Caco-2 (cell line): ENCODE measurements around the gene LONP2. TPM values are rescaled to one million over a fixed set of nuclear protein-coding genes. Genes with fewer than 3 reads are reported as not detected.

Source experiments
- BruUV-seq: library from RNA; stranded (reverse); fragments of 400-500 nt; replicated peaks from 2 replicates; lab custom pipeline; 2021; lab: Mats Ljungman, UMichigan
- CTCF ChIA-PET: fragments of 300-600 bp; sonication (Branson Sonifier 250); formaldehyde crosslinking; loops from one replicate; lab custom pipeline; 2022; ENCODE audit warnings: antibody characterized with exemption; lab: Charles Lee
- POLR2A ChIA-PET: fragments of 300-600 bp; sonication (Branson Sonifier 250); formaldehyde crosslinking; loops from one replicate; lab custom pipeline; 2022; ENCODE audit warnings: antibody characterized with exemption; lab: Charles Lee
- DNase-seq, 2 experiments: peaks; one replicate each; pipeline versions ENCODE4 v3.0.0 to v3.0.0-alpha.2; 2020 to 2022
- H3K27me3 ChIP-seq: replicated peaks from 2 replicates; pipeline ENCODE4 v1.6.0; 2011; ENCODE audit warnings: low read length; ENCODE audit not compliant: control insufficient read depth, insufficient read depth
- H3K36me3 ChIP-seq: 2 replicates; pipeline ENCODE4 v1.5.1; 2011; ENCODE audit warnings: low read length; ENCODE audit not compliant: control insufficient read depth, insufficient read depth
- H3K4me1 ChIP-seq: fragments of 250-450 bp; sonication (Bioruptor Pico); 2 replicates; pipeline ENCODE4 v1.5.1; 2020; ENCODE audit warnings: mild to moderate bottlenecking
- H3K4me3 ChIP-seq: 2 replicates; pipeline ENCODE4 v1.5.1; 2011; ENCODE audit warnings: low read depth, mild to moderate bottlenecking, control low read depth, low read length
- H3K9me3 ChIP-seq: fragments of 250-450 bp; sonication (Bioruptor Pico); 2 replicates; pipeline ENCODE4 v1.5.1; 2020; ENCODE audit warnings: mild to moderate bottlenecking, moderate library complexity
- H3K27ac Mint-ChIP-seq: one replicate; pipeline ENCODE4 v1.8.0; 2022; ENCODE audit warnings: mixed read lengths; ENCODE audit not compliant: unreplicated experiment
- H3K27me3 Mint-ChIP-seq: one replicate; pipeline ENCODE4 v1.8.0; 2022; ENCODE audit warnings: mixed read lengths; ENCODE audit not compliant: insufficient read depth, unreplicated experiment
- H3K36me3 Mint-ChIP-seq: one replicate; pipeline ENCODE4 v1.8.0; 2022; ENCODE audit warnings: mild to moderate bottlenecking, mixed read lengths; ENCODE audit not compliant: insufficient read depth, unreplicated experiment
- H3K4me1 Mint-ChIP-seq: one replicate; pipeline ENCODE4 v1.8.0; 2022; ENCODE audit warnings: low read depth, mixed read lengths; ENCODE audit not compliant: unreplicated experiment
- H3K4me3 Mint-ChIP-seq: one replicate; pipeline ENCODE4 v1.8.0; 2022; ENCODE audit warnings: mild to moderate bottlenecking, moderate library complexity, mixed read lengths; ENCODE audit not compliant: unreplicated experiment
- H3K9me3 Mint-ChIP-seq: one replicate; pipeline ENCODE4 v1.8.0; 2022; ENCODE audit warnings: mixed read lengths; ENCODE audit not compliant: unreplicated experiment
- intact Hi-C: fragments of 100-400 bp; cut with micrococcal nuclease; formaldehyde crosslinking; loops from one replicate; pipeline ENCODE4 v1.10.0; 2022; ENCODE audit not compliant: unreplicated experiment
- total RNA-seq: library from RNA; stranded (reverse); gene quantifications from 2 replicates; pipeline ENCODE4 v1.2.3, GENCODE V29; 2022
- TF ChIP-seq, protein P1 (sequence below), 2 experiments: fragments of 200-600 bp in 1 of 2; IDR thresholded peaks; 1 replicate in 1 of 2; 2 replicates in 1 of 2; pipeline versions ENCODE4 v1.5.1 to v1.8.0; 2011 to 2022; ENCODE audit warnings: antibody characterized with exemption in 1 of 2, control low read depth in 1 of 2, inconsistent platforms in 1 of 2, low read depth in 1 of 2, low read length in 1 of 2, mild to moderate bottlenecking in 1 of 2, moderate library complexity in 1 of 2; ENCODE audit not compliant: insufficient read depth in 1 of 2, severe bottlenecking in 1 of 2, unreplicated experiment in 1 of 2

The LONP2 gene
- total RNA-seq, 1 experiment from 2014 or later = 32.1 TPM

DNA sequence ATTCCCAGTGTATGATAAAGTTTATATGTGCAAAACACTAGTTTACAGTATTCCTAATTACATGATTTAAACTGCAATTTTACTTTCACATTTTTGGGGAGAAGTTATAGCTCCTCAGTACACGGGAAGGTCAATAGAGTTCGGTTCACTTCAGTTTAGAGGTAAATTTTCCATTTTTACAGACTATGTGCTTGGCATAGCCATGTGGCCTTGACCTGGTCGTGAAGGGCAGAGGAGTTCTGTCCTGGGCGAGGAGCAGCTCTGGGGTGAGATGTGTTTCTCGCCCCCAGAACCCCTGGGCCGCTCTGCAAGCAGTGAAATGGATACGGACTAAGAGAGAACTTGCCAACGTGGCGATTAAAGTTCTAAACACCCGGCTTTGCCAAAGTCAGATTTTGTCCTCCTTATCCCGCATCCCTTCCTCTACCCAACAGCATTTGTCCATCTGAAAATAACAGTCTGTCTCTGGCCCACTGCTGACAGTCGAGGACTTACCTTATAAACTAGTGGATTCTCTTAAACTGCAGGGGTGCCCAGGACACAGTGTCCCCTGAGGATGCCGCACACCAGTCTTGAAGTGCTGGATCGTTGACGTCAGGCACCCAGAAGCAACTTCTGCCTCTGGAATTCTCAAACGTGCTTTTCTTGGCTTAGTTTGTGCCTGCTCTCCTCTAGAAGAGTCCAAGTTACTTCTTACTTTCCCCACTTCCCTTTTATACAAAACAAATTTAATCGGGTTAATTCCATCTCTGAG, 142.6 kb downstream of the LONP2 start:
- TF ChIP-seq, protein P1, sequence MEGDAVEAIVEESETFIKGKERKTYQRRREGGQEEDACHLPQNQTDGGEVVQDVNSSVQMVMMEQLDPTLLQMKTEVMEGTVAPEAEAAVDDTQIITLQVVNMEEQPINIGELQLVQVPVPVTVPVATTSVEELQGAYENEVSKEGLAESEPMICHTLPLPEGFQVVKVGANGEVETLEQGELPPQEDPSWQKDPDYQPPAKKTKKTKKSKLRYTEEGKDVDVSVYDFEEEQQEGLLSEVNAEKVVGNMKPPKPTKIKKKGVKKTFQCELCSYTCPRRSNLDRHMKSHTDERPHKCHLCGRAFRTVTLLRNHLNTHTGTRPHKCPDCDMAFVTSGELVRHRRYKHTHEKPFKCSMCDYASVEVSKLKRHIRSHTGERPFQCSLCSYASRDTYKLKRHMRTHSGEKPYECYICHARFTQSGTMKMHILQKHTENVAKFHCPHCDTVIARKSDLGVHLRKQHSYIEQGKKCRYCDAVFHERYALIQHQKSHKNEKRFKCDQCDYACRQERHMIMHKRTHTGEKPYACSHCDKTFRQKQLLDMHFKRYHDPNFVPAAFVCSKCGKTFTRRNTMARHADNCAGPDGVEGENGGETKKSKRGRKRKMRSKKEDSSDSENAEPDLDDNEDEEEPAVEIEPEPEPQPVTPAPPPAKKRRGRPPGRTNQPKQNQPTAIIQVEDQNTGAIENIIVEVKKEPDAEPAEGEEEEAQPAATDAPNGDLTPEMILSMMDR (IDR thresholded peaks at IDR 0.05; ENCODE audit: insufficient read depth in 1 of 2, low read depth in 1 of 2, low read length in 1 of 2, severe bottlenecking in 1 of 2, unreplicated experiment in 1 of 2) = no peak
- H3K4me1 ChIP-seq = peaks cover 10% of the 10 kb centered on the region; the same call in 1 of the 2 replicates

DNA sequence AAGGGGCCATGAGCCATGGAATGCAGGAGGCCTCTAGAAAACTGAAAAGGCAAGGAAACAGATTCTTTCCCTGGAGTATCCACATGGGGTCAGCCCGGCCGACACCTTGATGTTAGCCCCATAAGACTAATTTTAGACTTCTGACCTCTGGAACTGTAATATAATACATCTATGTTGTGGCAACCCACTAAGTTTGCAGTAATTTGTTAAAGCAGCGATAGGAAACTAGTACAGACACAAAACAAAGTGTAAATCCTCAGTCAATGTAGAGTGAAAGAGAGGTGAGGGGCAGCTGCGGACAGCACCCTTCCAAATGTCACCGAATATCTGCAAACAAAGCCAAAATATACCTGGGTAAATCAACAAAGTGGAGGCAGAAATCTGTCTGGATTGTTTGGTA, 148.3 kb downstream of the LONP2 start:
- H3K36me3 ChIP-seq = no peaks in the 10 kb centered on the region
- H3K27me3 ChIP-seq = no peaks in the 10 kb centered on the region
- Mint-ChIP-seq H3K36me3 (no peaks in the 10 kb centered on the region), H3K4me3 (no peak overlapping the region), H3K9me3 (no peaks in the 10 kb centered on the region), H3K4me1 (peaks cover 7% of the 10 kb centered on the region), H3K27me3 (no peaks in the 10 kb centered on the region), H3K27ac (no peak overlapping the region)
- no TSS peak for BruUV-seq
- H3K4me1 ChIP-seq = peaks cover 14% of the 10 kb centered on the region; the same call in 1 of the 2 replicates
- intact Hi-C loops = no loop called here
- CTCF ChIA-PET = no interaction called here
- POLR2A ChIA-PET = no interaction called here
- no peak overlapping the region for H3K4me3 ChIP-seq
- no peak for DNase-seq
- no peaks in the 10 kb centered on the region for H3K9me3 ChIP-seq
- TF ChIP-seq, protein P1 (IDR thresholded peaks at IDR 0.05; ENCODE audit: insufficient read depth in 1 of 2, low read depth in 1 of 2, low read length in 1 of 2, severe bottlenecking in 1 of 2, unreplicated experiment in 1 of 2) = no peak

More for the DNA sequence above, 142.6 kb downstream of the LONP2 start:
- Histone ChIP-seq H3K27me3 (no peaks in the 10 kb centered on the region), H3K9me3 (no peaks in the 10 kb centered on the region), H3K36me3 (no peaks in the 10 kb centered on the region), H3K4me3 (no peak overlapping the region)
- ChIA-PET POLR2A (no interaction called here), CTCF (interaction anchor here (0.6 kb wide), 1 partner anchor 125 kb away, joined by 3 read pairs; no protein-coding TSS in a partner anchor)
- Mint-ChIP-seq H3K27ac (no peak overlapping the region), H3K4me1 (peaks cover 9% of the 10 kb centered on the region), H3K27me3 (no peaks in the 10 kb centered on the region), H3K9me3 (no peaks in the 10 kb centered on the region), H3K4me3 (no peak overlapping the region), H3K36me3 (peaks cover 7% of the 10 kb centered on the region)
- no TSS peak for BruUV-seq
- intact Hi-C loops = loop anchor here (10.0 kb wide), 1 partner anchor 1502 kb away; the partner anchor contains the start of gene GPT2
- no peak for DNase-seq

GRCh38 chr16:48393485-48394354, 149.6 kb downstream of the LONP2 start:
- ChIA-PET CTCF (no interaction called here), POLR2A (no interaction called here)
- H3K27me3 Mint-ChIP-seq = no peaks in the 10 kb centered on the region
- no peak overlapping the region for H3K27ac Mint-ChIP-seq
- H3K4me3 Mint-ChIP-seq = no peak overlapping the region
- no peaks in the 10 kb centered on the region for H3K27me3 ChIP-seq
- DNase-seq = no peak
- no peaks in the 10 kb centered on the region for H3K9me3 ChIP-seq
- H3K36me3 ChIP-seq = no peaks in the 10 kb centered on the region
- BruUV-seq = no TSS peak
- H3K4me1 Mint-ChIP-seq = peaks cover 7% of the 10 kb centered on the region
- H3K4me3 ChIP-seq = no peak overlapping the region
- H3K9me3 Mint-ChIP-seq = no peaks in the 10 kb centered on the region
- H3K4me1 ChIP-seq = peaks cover 20% of the 10 kb centered on the region
- TF ChIP-seq, protein P1 (IDR thresholded peaks at IDR 0.05; ENCODE audit: insufficient read depth in 1 of 2, low read depth in 1 of 2, low read length in 1 of 2, severe bottlenecking in 1 of 2, unreplicated experiment in 1 of 2) = no peak
- intact Hi-C loops = no loop called here
- no peaks in the 10 kb centered on the region for H3K36me3 Mint-ChIP-seq
